Uterus (tissue), 2 donors: ENCODE results near the gene C9orf152.

ENCODE experiments used
- POLR2A ChIP-seq, 2 donors: fragments of 450-650 bp; IDR thresholded peaks; one replicate each; pipeline ENCODE4 v1.6.1; 2016; ENCODE audit warnings: antibody characterized with exemption in 2 of 2, mild to moderate bottlenecking in 1 of 2, moderate library complexity in 1 of 2
- TF ChIP-seq, protein P1 (sequence below), 4 experiments: fragments of 200-600 bp in 2 of 4; fragments of 450-650 bp in 2 of 4; sonication (generic) in 2 of 4; IDR thresholded peaks; one replicate each; pipeline ENCODE4 v1.5.1; 2016 to 2019; ENCODE audit warnings: antibody characterized with exemption in 4 of 4, mild to moderate bottlenecking in 2 of 4, moderate library complexity in 1 of 4

DNA sequence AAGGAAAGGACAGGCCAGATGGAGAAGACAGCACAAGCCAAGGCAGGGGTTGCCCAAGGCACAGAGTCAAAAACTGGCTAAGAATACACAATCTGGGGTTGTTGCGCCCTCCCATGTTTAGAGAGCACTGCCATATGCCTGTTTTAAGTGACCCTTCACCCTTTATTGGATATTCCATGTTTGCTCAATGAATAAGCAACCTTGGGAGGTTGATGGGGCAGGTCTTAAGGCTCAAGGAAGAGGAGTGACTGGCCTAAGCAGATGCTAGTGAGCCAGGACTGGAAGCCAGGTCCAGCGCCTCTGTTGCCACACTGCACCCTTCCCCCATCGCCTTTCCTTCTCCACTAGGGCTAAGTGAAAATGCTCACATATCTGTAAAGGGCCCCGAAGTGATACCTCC lies 41.6 kb upstream of the C9orf152 start:
- TF ChIP-seq, protein P1, sequence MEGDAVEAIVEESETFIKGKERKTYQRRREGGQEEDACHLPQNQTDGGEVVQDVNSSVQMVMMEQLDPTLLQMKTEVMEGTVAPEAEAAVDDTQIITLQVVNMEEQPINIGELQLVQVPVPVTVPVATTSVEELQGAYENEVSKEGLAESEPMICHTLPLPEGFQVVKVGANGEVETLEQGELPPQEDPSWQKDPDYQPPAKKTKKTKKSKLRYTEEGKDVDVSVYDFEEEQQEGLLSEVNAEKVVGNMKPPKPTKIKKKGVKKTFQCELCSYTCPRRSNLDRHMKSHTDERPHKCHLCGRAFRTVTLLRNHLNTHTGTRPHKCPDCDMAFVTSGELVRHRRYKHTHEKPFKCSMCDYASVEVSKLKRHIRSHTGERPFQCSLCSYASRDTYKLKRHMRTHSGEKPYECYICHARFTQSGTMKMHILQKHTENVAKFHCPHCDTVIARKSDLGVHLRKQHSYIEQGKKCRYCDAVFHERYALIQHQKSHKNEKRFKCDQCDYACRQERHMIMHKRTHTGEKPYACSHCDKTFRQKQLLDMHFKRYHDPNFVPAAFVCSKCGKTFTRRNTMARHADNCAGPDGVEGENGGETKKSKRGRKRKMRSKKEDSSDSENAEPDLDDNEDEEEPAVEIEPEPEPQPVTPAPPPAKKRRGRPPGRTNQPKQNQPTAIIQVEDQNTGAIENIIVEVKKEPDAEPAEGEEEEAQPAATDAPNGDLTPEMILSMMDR (IDR thresholded peaks at IDR 0.05): no peak
- no peak for TF ChIP-seq POLR2A (IDR thresholded peaks at IDR 0.05)
